DMS79 treated with DMSO at 0.1 percent for 48 hours (cell line): ENCODE measurements around the gene OSBPL7.

Source experiments
- DNase-seq: peaks from one replicate; lab custom pipeline; 2025; lab: John Stamatoyannopoulos, UW

Gene OSBPL7

GRCh38 chr17:47847341-47848197 lies 26.0 kb upstream of the OSBPL7 start:
- no peak for DNase-seq

DNA sequence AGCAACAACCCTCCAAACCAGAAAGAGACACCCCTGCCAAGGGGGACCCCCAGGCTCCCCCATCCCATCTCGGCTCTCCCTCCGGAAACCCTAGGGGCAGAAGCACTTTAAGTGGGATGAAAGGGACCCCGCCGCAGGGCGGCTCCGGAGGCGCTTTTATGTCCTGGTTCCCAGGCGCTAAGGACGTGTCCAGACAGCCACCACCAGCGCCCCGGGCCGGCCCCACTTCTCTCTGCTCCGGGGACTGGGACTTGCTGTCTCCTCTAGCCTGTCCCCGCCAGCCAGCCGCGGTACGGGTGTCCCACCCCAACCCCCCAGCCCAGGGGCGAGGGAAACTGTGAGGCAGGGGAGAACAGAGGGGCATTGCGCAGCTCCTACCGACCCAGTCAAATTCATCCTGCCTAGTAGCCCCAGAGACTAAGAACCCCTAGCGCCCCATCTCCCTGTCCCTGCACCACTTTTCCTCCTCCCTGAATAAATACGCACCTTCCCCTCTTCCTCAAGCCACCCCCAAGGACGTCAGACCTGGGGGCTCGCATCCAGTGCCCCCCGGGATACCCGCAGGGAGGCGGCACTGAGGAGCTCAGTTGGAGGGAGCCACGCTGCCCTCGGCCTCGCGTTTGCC lies 25.2 kb upstream of the OSBPL7 start:
- no peak for DNase-seq

GRCh38 chr17:47845716-47846075 lies 24.1 kb upstream of the OSBPL7 start:
- DNase-seq: no peak

- no peak for DNase-seq
These were observed 23.5 kb upstream of the OSBPL7 start for GRCh38 chr17:47844814-47845715.

- no peak for DNase-seq
These were observed 22.6 kb upstream of the OSBPL7 start for GRCh38 chr17:47844227-47844626.

DNA sequence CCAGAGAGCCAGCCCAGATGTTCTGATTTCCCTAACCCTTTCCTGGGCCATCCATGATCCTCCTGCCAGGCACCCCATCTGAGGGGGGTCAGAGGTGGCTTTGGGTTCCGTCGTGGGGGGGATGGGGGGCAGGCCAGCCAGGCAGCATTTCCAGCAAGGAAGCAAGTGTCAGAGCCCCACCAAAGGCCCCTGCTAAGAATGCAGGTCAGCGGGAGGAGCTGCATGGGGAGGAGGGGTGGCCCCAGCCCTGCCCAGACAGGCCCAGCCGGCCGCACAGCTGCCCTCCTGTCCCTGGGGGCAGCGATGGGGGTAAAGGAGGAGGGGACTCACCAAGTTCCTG lies 21.8 kb upstream of the OSBPL7 start:
- DNase-seq: no peak

- DNase-seq: no peak
These were observed 20.1 kb upstream of the OSBPL7 start for GRCh38 chr17:47841488-47842291.

DNA sequence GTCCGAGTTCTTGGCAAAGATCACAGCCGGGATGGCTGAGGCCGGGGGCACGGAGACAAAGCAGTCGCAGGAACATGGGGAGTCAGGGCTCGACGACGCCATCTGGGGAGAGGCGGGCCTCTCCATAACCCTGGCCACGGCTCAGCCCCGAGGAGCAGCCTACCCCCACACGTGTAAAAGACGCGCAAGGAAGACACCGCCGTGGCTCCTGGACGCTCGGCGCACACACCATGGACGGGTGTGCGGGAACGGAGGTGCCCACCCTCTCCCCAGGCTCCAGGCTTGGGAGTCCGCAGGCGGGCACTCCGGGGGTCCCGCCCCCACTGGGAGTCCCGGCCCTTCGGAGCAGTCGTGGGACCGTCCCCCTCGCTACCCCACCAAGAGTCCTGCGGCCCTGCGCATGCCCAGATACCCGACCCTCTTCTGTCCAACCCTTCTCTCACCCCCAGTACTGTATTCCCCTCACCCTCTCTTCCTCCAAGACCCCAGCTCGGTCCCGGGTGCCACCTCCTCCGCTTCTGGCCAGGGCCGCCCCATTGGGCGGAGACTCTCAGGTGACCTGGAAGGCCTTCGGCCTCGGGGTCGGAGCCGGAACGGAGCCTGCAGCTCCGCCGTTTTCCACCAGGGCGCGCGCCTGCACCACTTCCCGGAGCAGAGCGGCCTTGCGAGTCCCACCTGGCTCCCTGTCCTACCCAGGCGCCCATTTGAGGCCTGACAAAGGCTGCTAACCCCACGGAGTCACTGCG lies 19.3 kb upstream of the OSBPL7 start, which contains the start of gene SCRN2:
SCRN2 (minus strand) TSS at position 532 of the 746 bp plus-strand sequence; CDS start at position 102, 430 bp downstream.
- DNase-seq: peak; percentile 88

- DNase-seq: no peak
These were observed 18.6 kb upstream of the OSBPL7 start for GRCh38 chr17:47840001-47840741.

DNA sequence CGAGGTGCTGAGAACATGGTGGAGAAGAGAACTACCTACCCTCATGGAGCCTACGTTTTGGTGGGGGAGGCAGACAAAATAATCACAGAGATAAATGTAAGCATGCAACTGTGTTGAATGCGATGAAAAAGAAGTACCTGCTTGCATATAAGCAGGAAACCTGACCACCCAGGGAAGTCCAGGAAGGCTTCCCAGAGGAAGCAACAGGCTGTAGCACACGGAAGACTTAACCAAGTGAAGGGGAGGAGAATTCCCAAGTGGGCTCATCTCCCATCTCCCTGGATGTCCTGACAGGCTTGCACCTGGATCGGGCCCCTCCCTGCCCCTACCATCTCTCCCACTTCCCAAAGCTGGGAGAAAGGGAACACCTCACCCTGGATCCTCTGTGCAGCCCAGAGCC lies 17.5 kb upstream of the OSBPL7 start:
- no peak for DNase-seq

- DNase-seq: no peak
These were observed 17.0 kb upstream of the OSBPL7 start for GRCh38 chr17:47838636-47839035.

DNA sequence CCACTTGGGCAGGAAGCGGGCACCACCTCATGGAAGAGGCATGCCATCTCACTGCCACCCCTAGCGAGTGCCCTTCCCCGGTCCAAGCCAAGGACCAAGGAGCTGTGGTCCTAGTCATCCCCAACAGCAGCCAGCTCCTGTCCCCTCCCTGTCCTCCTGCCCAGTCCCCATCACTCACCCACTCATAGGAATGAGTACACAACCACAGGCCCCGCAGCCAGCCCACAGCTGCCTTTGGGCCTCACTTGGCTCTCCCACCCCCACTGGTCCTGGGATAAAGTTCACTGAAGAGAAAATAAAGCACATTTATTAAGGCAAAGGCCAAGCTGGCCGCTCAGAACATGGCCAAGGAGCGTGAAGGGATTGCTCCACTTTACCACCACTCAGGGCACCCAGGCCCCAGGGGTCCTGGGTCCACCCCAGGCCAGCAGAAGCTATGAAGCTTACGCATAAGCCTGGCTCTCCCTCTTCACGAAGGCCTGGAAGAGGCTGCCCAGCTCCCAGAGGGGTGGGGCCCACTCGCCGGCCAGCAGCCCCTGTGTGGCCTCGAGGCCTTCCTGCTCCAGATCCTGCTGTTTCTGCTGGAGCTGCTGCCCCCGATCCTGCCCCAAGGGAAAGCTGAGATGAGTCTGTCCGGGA lies 15.9 kb upstream of the OSBPL7 start:
- no peak for DNase-seq

GRCh38 chr17:47836601-47837000 lies 15.0 kb upstream of the OSBPL7 start:
- no peak for DNase-seq

DNA sequence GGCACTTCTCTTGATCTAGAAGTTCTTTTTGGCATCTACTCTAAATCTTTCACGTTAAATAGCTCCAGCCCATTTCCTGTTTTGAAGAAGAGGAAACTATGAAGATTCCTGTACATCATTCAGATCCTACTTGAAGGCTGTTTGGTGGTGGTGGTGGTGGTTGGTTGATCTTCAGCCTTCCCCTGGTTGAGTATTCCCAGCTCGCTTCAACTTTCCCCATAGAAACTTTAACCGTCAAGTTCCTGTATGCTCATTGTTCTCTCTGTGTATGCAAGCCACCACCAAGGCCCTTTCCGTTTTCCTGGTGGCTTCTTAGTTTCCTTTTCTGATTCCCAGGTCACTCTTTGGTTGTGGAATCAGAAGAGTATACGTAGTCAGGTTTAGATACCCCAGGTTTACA lies 13.2 kb upstream of the OSBPL7 start:
- DNase-seq: no peak

DNA sequence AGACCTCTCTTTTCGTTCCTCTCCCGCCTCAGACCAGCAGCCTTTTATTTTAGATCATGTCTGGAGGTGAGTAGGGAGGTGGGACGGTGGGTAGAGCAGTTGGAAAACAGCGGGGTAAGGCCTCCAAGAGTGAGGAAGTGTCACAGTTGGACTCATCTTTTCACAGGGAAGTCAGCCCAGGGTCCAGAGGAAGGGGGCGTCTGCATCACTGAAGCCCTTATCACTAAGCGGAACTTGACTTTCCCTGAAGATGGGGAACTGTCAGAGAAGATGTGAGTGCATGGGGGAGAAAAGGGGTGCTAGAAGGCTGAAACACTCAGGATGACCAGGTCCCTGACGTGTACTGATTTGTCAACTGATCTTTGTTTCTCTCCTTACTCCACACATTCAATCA lies 10.3 kb upstream of the OSBPL7 start:
- DNase-seq: no peak

DNA sequence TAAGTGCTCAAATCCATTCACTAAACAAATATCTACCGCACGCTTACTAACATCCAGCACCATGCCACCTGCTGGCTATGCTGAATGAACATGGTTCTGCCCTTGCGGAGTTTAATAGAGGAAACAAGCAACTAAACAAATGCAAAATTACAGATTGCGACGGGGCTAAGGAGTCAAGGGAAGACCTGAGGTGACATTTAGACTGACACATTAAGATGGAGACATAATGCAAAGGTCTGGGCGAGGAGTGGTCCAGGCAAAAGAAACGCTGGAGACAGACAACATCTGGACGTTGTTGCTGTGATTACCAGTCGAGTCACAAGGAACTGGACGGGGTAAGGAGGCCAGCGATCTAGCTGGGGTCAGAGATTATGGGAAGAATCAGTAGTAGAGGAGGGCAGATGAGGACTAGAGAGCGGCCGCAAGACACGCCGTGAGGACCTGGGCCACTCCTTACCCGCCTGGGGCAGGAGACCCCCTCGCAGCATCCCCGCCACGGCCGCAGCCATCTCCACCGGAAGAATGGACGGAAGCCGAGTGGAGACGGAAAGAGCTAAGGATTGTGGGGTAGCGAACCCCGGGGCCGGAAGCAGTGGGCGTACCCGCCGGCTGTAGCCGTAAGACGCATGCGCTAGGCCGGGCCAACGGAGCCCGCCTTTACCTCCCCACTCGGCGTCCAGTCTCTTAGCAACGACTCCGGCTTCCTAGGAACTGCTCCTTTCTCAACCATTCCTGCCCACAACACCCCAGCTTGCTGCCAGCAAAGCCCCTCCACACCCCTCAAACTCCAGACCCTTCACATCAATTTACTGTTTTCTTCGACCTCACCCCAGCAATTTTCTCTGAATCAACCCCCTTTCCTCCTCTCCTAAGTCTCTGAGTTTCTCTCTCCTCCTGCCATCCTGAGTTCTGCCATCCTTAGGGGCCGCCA lies 9.7 kb upstream of the OSBPL7 start, which contains the start of the genes LRRC46 and MRPL10:
LRRC46 (plus strand) TSS at position 668 of the 931 bp plus-strand sequence. CDS start 320 bp downstream, outside the sequence.
MRPL10 (minus strand) TSS at position 539 of the 931 bp plus-strand sequence; CDS start at position 509, 30 bp downstream.
- DNase-seq: peak; percentile 93

GRCh38 chr17:47830396-47831002 lies 8.9 kb upstream of the OSBPL7 start:
- no peak for DNase-seq

- DNase-seq: no peak
These were observed 8.3 kb upstream of the OSBPL7 start for GRCh38 chr17:47829870-47830269.
